GM12878 (cell line): ENCODE data around the gene ITGB2. TPM values are rescaled to one million over a fixed set of nuclear protein-coding genes. Genes with fewer than 3 reads are reported as not detected.

Source experiments
- ATAC-seq: fragments of 200-7000 bp; cut with Tn5 transposase; 3 replicates; pipeline ENCODE4 v1.9.1; 2020; ENCODE audit warnings: mild to moderate bottlenecking, moderate library complexity
- BruUV-seq: library from RNA; stranded (reverse); fragments of 400-500 nt; replicated peaks from 2 replicates; lab custom pipeline; 2021; lab: Mats Ljungman, UMichigan
- CTCF ChIA-PET: fragments of 300-600 bp; sonication (Branson Sonifier 250); formaldehyde crosslinking; extraction: SDS; loops from one replicate; lab custom pipeline; 2021; ENCODE audit warnings: inconsistent platforms; lab: Yijun Ruan, JAX
- POLR2A ChIA-PET: fragments of 350-600 bp; formaldehyde crosslinking; extraction: SDS; loops from one replicate; lab custom pipeline; 2021; ENCODE audit warnings: inconsistent platforms; lab: Charles Lee
- RAD21 ChIA-PET: fragments of 300-600 bp; sonication (Branson Sonifier 250); formaldehyde crosslinking; loops from one replicate; lab custom pipeline; 2023; ENCODE audit warnings: antibody characterized with exemption; ENCODE audit not compliant: unreplicated experiment; lab: Charles Lee
- SMC1A ChIA-PET: fragments of 300-600 bp; sonication (Branson Sonifier 250); formaldehyde crosslinking; loops from one replicate; lab custom pipeline; 2023; ENCODE audit not compliant: unreplicated experiment, uncharacterized antibody; lab: Charles Lee
- DNase-seq: peaks from one replicate; pipeline ENCODE4 v3.0.0-alpha.2; 2011; ENCODE audit warnings: low read depth, low spot score
- FAIRE-seq: peaks from 3 replicates; lab custom pipeline; 2011; peaks lifted over from hg19 to GRCh38; lab: Jason Lieb, UNC
- H2AFZ ChIP-seq: 2 replicates; pipeline ENCODE4 v1.6.0; 2011; ENCODE audit warnings: low read depth, low read length, control low read depth; ENCODE audit not compliant: control insufficient read depth
- H3K27ac ChIP-seq: 2 replicates; pipeline ENCODE4 v1.5.1; 2011; ENCODE audit warnings: control low read depth; ENCODE audit not compliant: control insufficient read depth, insufficient read depth
- H3K27me3 ChIP-seq, 2 experiments: replicated peaks in 1 of 2; 2 replicates each; pipeline versions ENCODE4 v1.6.0 to v1.6.1; 2011; ENCODE audit warnings: low read length in 1 of 2; ENCODE audit not compliant: control insufficient read depth in 2 of 2, insufficient read depth in 2 of 2
- H3K36me3 ChIP-seq, 2 experiments: 2 replicates each; pipeline ENCODE4 v1.5.1; 2011; ENCODE audit warnings: low read length in 1 of 2; ENCODE audit not compliant: control insufficient read depth in 2 of 2, insufficient read depth in 2 of 2
- H3K4me1 ChIP-seq: 2 replicates; pipeline ENCODE4 v1.6.1; 2011; ENCODE audit warnings: mild to moderate bottlenecking, low read length, moderate library complexity, mixed read lengths; ENCODE audit not compliant: control insufficient read depth, insufficient read depth
- H3K4me2 ChIP-seq: 2 replicates; pipeline ENCODE4 v1.6.0; 2011; ENCODE audit warnings: control low read depth; ENCODE audit not compliant: control insufficient read depth, insufficient read depth
- H3K4me3 ChIP-seq: fragments of 200-600 bp; sonication (generic); 2 replicates; pipeline ENCODE4 v1.5.1; 2016
- H3K79me2 ChIP-seq: 2 replicates; pipeline ENCODE4 v1.6.0; 2011; ENCODE audit warnings: low read length; ENCODE audit not compliant: control insufficient read depth, insufficient read depth
- H3K9ac ChIP-seq: 2 replicates; pipeline ENCODE4 v1.8.0; 2011; ENCODE audit warnings: low read length, control low read depth, mixed read lengths; ENCODE audit not compliant: control insufficient read depth, insufficient read depth
- H3K9me3 ChIP-seq: replicated peaks from 3 replicates; pipeline ENCODE4 v1.5.1; 2011; ENCODE audit warnings: mild to moderate bottlenecking, low read length; ENCODE audit not compliant: control insufficient read depth, insufficient read depth
- H4K20me1 ChIP-seq: 2 replicates; pipeline ENCODE4 v1.6.0; 2011; ENCODE audit not compliant: control insufficient read depth, insufficient read depth
- EZH2 ChIP-seq: IDR thresholded peaks from 2 replicates; pipeline ENCODE4 v1.6.1; 2012; ENCODE audit warnings: low read depth, mild to moderate bottlenecking, control low read depth, inconsistent platforms, low read length, borderline replicate concordance; ENCODE audit not compliant: control insufficient read depth
- HDGF ChIP-seq: fragments of 450-650 bp; IDR thresholded peaks from 2 replicates; pipeline ENCODE4 v1.6.1; 2016; ENCODE audit warnings: antibody characterized with exemption
- KAT2A ChIP-seq: conservative IDR thresholded peaks from 2 replicates; pipeline ENCODE4 v1.6.1; 2011; ENCODE audit warnings: low read depth, low read length; ENCODE audit not compliant: control insufficient read depth
- POLR2A ChIP-seq: IDR thresholded peaks from 2 replicates; pipeline ENCODE4 v1.6.1; 2011; ENCODE audit warnings: low read depth, mild to moderate bottlenecking, low read length
- POLR2AphosphoS2 ChIP-seq: IDR thresholded peaks from 2 replicates; pipeline ENCODE4 v1.6.1; 2011; ENCODE audit warnings: low read depth, mild to moderate bottlenecking, low read length, improper control_type of control experiment, moderate library complexity
- WGBS: methylation state at CpG from one replicate; pipeline ENCODE4 v1.1.6; 2016; ENCODE audit warnings: low lambda C conversion rate; ENCODE audit not compliant: insufficient replicate concordance, insufficient coverage; ENCODE audit errors: missing lambda C conversion rate; 5-methylcytosine and 5-hydroxymethylcytosine counted together
- in situ Hi-C: fragments of 300-500 bp; cut with MboI; formaldehyde crosslinking; loops from 9 replicates; pipeline ENCODE4 v1.14.3; 2018; ENCODE audit warnings: mixed read lengths
- intact Hi-C: fragments of 100-400 bp; cut with micrococcal nuclease; formaldehyde crosslinking; loops from one replicate; pipeline ENCODE4 v1.14.2; 2022; ENCODE audit not compliant: unreplicated experiment
- polyA plus RNA-seq, 11 experiments: library from polyadenylated mRNA; depleted of rRNA in 4 of 11; unstranded in 6 of 11; stranded (reverse) in 5 of 11; fragments of >200 nt; fragmentation: Nextera tagmentation in 4 of 11; fragmentation: Illumina TruSeq in 1 of 11; extraction: Ambion mirVana in 4 of 11; extraction: Trizol in 1 of 11; gene quantifications; 1 replicate in 1 of 11; 2 replicates in 10 of 11; pipeline versions ENCODE4 v1.2.1 to v1.2.3, GENCODE V29; 2011 to 2016; ENCODE audit warnings: inconsistent platforms in 2 of 11, missing spikeins in 2 of 11, low read depth in 1 of 11
- total RNA-seq, 4 experiments: library from RNA; depleted of rRNA in 3 of 4; stranded (reverse); fragments of >200 nt in 3 of 4; fragmentation: Illumina TruSeq in 1 of 4; extraction: Trizol in 1 of 4; gene quantifications; 2 replicates each; pipeline versions ENCODE4 v1.2.1 to v1.2.3, GENCODE V29; 2013 to 2021

The ITGB2 gene
- total and polyA plus RNA-seq, 10 of the 15 experiments (the other 5 are each of a cell fraction or from before 2014, with no cell fraction given) = 8.0 to 172 (median 58.9) TPM

GRCh38 chr21:44889625-44890337 is 30.9 kb downstream of the ITGB2 start:
- in situ Hi-C loops = loop anchor here (10.0 kb wide), 1 partner anchor 45 kb away; no protein-coding TSS in a partner anchor
- Histone ChIP-seq H3K9ac (no peak overlapping the region), H3K27me3 (no peaks in the 10 kb centered on the region)
- TF ChIP-seq POLR2AphosphoS2 = 0 out of 2 replicates have a peak, but pooled peaks have one; percentile 48
- no peak for TF ChIP-seq HDGF
- TF ChIP-seq KAT2A = no peak
- TF ChIP-seq, all 136 proteins: peak for 1
- Histone ChIP-seq H3K4me3 (no peak overlapping the region), H3K4me1 (no peaks in the 10 kb centered on the region), H3K9me3 (no peaks in the 10 kb centered on the region), H3K27ac (no peak overlapping the region), H3K4me2 (no peak overlapping the region), H4K20me1 (no peaks in the 10 kb centered on the region), H2AFZ (no peak overlapping the region), H3K79me2 (no peaks in the 10 kb centered on the region), H3K36me3 (peaks cover 0 to under 1% of the 10 kb centered on the region in 2 experiments; a peak in 2 of 4 replicates)
- ChIA-PET SMC1A (no interaction called here), CTCF (interaction anchor here (0.9 to 1.1 kb wide), 2 partner anchors 42 to 97 kb away, joined by 3 read pairs; no protein-coding TSS in a partner anchor), RAD21 (no interaction called here), POLR2A (no interaction called here)
- BruUV-seq = no TSS peak
- ATAC-seq = no peak
- intact Hi-C loops = no loop called here
- FAIRE-seq = no peak
- DNase-seq = no peak
- WGBS = 98% methylated on average over 26 of the region's 29 CpGs

DNA sequence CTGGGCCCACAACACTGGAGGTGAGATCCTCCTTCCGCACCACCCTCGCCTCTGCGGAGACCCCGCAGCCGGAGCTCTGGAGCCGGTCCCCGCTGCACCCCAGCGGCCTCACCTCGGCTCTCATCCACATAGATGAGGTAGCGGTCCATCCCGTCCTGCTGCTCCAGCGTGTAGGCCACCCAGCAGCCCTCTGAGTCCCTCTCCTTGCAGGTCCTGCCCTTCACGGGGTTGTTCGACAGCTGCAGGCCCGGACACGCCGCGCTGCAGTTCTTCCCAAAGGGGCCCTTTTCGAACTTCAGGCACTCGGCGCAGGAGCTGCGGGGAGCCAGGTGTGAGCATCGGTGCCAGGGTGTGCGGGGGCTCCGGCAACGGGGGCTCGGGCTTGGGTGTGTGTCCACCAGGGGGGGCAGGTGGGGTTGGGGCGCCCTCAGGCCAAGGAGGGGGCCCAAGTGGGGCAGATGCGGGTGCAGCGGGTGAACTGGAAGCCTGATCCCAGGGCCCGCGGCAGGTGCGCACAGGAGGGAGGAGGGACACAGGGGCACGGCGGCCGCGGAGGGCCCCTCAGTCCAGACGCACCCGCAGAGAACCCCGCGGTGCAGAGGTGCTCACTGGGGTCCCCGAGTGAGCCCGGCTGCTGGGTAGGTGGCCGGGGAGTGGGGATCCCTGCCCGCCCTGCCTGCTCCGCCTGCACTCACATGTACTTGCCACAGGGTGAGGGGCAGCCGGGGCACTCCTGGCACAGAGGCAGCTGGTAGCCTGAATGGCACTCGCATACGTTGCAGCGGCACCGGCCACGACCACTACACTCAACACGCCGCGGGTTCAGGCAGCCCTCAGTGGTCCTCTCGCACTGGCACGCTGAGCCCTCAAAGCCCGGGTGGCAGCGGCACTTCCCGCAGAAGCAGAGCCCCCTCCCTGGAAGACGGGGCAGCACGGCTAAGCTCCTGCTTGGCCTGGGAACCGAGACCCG is 31.8 kb downstream of the ITGB2 start:
- H3K4me1 ChIP-seq = no peaks in the 10 kb centered on the region
- 96% methylated on average over 54 of the region's 64 CpGs for WGBS

More for the DNA sequence above, 31.8 kb downstream of the ITGB2 start:
- H3K9me3 ChIP-seq = no peaks in the 10 kb centered on the region
- no peaks in the 10 kb centered on the region for H3K79me2 ChIP-seq
- H4K20me1 ChIP-seq = no peaks in the 10 kb centered on the region
- SMC1A ChIA-PET = no interaction called here
- H3K4me3 ChIP-seq = no peak overlapping the region
- no peaks in the 10 kb centered on the region; a peak in 2 of 4 replicates for H3K36me3 ChIP-seq
- no peaks in the 10 kb centered on the region for H3K27me3 ChIP-seq
- FAIRE-seq (no peak), ATAC-seq (no peak), DNase-seq (no peak)
- POLR2A ChIA-PET = no interaction called here
- H3K27ac ChIP-seq = no peak overlapping the region
- CTCF ChIA-PET = interaction anchor here (0.9 kb wide), 1 partner anchor 96 kb away, joined by 3 read pairs; no protein-coding TSS in a partner anchor
- RAD21 ChIA-PET = no interaction called here
- intact Hi-C loops = no loop called here
- no TSS peak for BruUV-seq
- no peak overlapping the region for H2AFZ ChIP-seq
- TF ChIP-seq EZH2 (no peak), POLR2A (peak; percentile 28; the same call in 1 of the 2 replicates)
- TF ChIP-seq, all 136 proteins: peak for 1
- in situ Hi-C loops = loop anchor here (10.0 kb wide), 1 partner anchor 46 kb away; no protein-coding TSS in a partner anchor
- Histone ChIP-seq H3K9ac (no peak overlapping the region), H3K4me2 (no peak overlapping the region)
